Adrenal gland (tissue), 12 donors: ENCODE measurements around the gene ATP5MC3. TPM values are rescaled to one million over a fixed set of nuclear protein-coding genes. Genes with fewer than 3 reads are reported as not detected.

ENCODE experiments used
- DNase-seq, 7 donors: peaks; one replicate each; pipeline ENCODE4 v3.0.0-alpha.2; 2019 to 2020
- H3K27ac ChIP-seq, 5 donors: fragments of 200-600 bp; sonication (generic) in 4 of 5; 1 replicate in 3 of 5; 2 replicates in 2 of 5; pipeline versions ENCODE4 v1.5.1 to v1.8.0; 2016 to 2020; ENCODE audit warnings: mild to moderate bottlenecking in 1 of 5
- H3K27me3 ChIP-seq: fragments of 200-600 bp; 2 replicates; pipeline ENCODE4 v1.8.0; 2021
- H3K36me3 ChIP-seq, 2 donors: fragments of 200-600 bp; replicated peaks in 1 of 2; 1 replicate in 1 of 2; 2 replicates in 1 of 2; pipeline versions ENCODE4 v1.5.1 to v1.8.0; 2018 to 2022
- H3K4me1 ChIP-seq, 2 donors: fragments of 200-600 bp; replicated peaks in 1 of 2; 1 replicate in 1 of 2; 2 replicates in 1 of 2; pipeline versions ENCODE4 v1.5.1 to v1.8.0; 2018 to 2021
- H3K4me3 ChIP-seq, 4 donors: fragments of 200-600 bp; sonication (generic) in 3 of 4; one replicate each; pipeline ENCODE4 v1.5.1; 2016 to 2018
- H3K9me3 ChIP-seq, 3 donors: fragments of 200-600 bp; sonication (generic) in 1 of 3; replicated peaks in 1 of 3; 1 replicate in 2 of 3; 2 replicates in 1 of 3; pipeline versions ENCODE4 v1.5.1 to v1.8.0; 2016 to 2021
- POLR2A ChIP-seq, 2 donors: fragments of 450-650 bp; IDR thresholded peaks; one replicate each; pipeline ENCODE4 v1.6.1; 2017; ENCODE audit warnings: antibody characterized with exemption in 2 of 2, mild to moderate bottlenecking in 2 of 2, moderate library complexity in 1 of 2
- WGBS, 4 donors: extraction: QIAGEN DNeasy Blood & Tissue Kit in 2 of 4; methylation state at CpG; one replicate each; pipeline versions ENCODE4 v1.1.5 to v1.1.7; 2013 to 2017; 5-methylcytosine and 5-hydroxymethylcytosine counted together
- intact Hi-C, 2 donors: fragments of 100-400 bp; cut with DNase I; formaldehyde crosslinking; loops; one replicate each; pipeline versions ENCODE4 v1.14.1 to v1.15.0; 2022 to 2023
- polyA plus RNA-seq, 3 donors: library from polyadenylated mRNA; stranded (reverse); fragments of 200-250 nt in 2 of 3; fragments of 350-450 nt in 1 of 3; fragmentation: Illumina TruSeq in 1 of 3; extraction: RNeasy Lipid Tissue Mini Kit (QIAGEN cat#74804) in 1 of 3; gene quantifications; one replicate each; pipeline ENCODE4 v1.2.3, GENCODE V29; 2013 to 2014
- total RNA-seq, 9 donors: library from RNA; depleted of rRNA in 4 of 9; stranded (reverse); fragments of >200 nt in 4 of 9; fragments of 120-200 nt in 1 of 9; fragmentation: NEBNext Ultra II Directional in 1 of 9; extraction: Animal tissue kit (Norgen Biotek cat#: 25700) in 1 of 9; gene quantifications; one replicate each; pipeline versions ENCODE4 v1.1.0 to v1.2.4, GENCODE V29; 2013 to 2023
- TF ChIP-seq, protein P1 (sequence below), 6 experiments: fragments of 450-650 bp in 4 of 6; fragments of 200-600 bp in 2 of 6; sonication (generic) in 1 of 6; IDR thresholded peaks; 1 replicate in 5 of 6; 2 replicates in 1 of 6; pipeline versions ENCODE4 v1.5.1 to v1.8.0; 2016 to 2021; ENCODE audit warnings: antibody characterized with exemption in 6 of 6, mild to moderate bottlenecking in 2 of 6, moderate library complexity in 1 of 6
- donor health status: healthy with polysubstance abuse.
- donor health status: Bipolar disorder and iron deficiency.
- donor health status: DM: yes; HTN: yes; CAD: no.
- donor health status: DM: no; HTN: no; CAD: no.
- donor health status: DM: no; HTN: no; CAD: no.
- donor health status: DM: yes; HTN: yes; CAD: no.

Gene ATP5MC3
- total and polyA plus RNA-seq, 12 donors = 100 to 273 (median 189) TPM

DNA sequence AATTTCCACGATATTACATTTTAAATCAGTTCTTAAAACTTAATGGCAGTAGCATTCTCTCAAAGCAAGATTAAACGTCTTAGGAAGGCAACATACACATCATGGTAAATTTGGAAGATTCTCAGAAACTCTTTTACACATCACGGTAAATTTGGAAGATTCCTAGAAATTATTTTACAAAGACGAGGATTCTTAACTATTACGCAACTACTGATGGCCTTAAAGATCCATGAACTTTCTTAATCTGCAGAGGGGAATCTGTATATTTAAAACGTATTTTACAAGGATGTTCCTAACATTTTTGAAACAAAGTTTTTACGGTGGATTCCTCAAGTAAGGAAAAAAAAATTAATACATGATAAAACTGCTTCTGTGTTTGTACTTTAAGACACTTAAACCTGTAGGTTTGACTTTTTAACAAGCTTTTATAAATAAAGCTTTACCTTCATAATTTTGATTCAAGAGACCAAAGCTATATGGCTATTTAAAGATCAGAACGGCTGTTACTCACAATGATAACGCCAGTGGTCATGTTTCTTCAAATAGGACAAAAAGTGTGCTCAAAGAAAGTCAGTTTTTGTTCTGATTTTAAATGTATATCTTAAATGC, 15.2 kb downstream of the ATP5MC3 start:
- no peaks in the 10 kb centered on the region for H3K27me3 ChIP-seq
- TF ChIP-seq POLR2A (IDR thresholded peaks at IDR 0.05) = no peak
- TF ChIP-seq, protein P1, sequence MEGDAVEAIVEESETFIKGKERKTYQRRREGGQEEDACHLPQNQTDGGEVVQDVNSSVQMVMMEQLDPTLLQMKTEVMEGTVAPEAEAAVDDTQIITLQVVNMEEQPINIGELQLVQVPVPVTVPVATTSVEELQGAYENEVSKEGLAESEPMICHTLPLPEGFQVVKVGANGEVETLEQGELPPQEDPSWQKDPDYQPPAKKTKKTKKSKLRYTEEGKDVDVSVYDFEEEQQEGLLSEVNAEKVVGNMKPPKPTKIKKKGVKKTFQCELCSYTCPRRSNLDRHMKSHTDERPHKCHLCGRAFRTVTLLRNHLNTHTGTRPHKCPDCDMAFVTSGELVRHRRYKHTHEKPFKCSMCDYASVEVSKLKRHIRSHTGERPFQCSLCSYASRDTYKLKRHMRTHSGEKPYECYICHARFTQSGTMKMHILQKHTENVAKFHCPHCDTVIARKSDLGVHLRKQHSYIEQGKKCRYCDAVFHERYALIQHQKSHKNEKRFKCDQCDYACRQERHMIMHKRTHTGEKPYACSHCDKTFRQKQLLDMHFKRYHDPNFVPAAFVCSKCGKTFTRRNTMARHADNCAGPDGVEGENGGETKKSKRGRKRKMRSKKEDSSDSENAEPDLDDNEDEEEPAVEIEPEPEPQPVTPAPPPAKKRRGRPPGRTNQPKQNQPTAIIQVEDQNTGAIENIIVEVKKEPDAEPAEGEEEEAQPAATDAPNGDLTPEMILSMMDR (IDR thresholded peaks at IDR 0.05) = no peak
- DNase-seq = no peak
- WGBS, 4 donors = 34 to 42% (median 37%) methylated on average over 9 of the region's 9 CpGs
- intact Hi-C loops = no loop called here
- H3K36me3 ChIP-seq = no peaks in the 10 kb centered on the region
- peaks cover 9 to 26% of the 10 kb centered on the region in 2 donors for H3K4me1 ChIP-seq
- no peaks in the 10 kb centered on the region for H3K9me3 ChIP-seq
- H3K27ac ChIP-seq = peak overlapping the region in 1 of 5 donors; percentile 98
- H3K4me3 ChIP-seq = peak overlapping the region in 2 of 4 donors; percentile 71 to 82

DNA sequence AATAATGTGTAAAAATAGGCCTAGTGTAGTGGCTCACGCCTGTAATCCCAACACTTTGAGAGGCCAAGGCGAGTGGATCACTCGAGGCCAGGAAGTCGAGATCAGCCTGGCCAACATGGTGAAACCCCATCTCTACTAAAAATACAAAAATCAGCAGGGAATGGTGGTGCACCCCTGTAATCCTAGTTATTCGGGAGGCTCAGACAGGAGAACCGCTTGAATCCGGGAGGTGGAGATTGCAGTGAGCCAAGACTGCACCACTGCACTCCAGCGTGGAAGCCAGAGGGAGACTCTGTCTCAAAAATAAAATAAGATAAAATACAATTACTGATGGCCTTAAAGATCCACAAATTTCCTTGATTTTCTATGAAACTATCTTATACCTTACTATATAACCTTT, 17.3 kb downstream of the ATP5MC3 start:
- WGBS, 4 donors = 90 to 95% (median 92%) methylated on average over 8 of the region's 8 CpGs
- no peak for DNase-seq
- peaks cover 9 to 20% of the 10 kb centered on the region in 2 donors for H3K4me1 ChIP-seq
- no peak overlapping the region for H3K4me3 ChIP-seq
- no peak overlapping the region for H3K27ac ChIP-seq
- intact Hi-C loops = no loop called here
- H3K27me3 ChIP-seq = no peaks in the 10 kb centered on the region
- H3K36me3 ChIP-seq = no peaks in the 10 kb centered on the region
- TF ChIP-seq POLR2A (IDR thresholded peaks at IDR 0.05) = no peak
- TF ChIP-seq, protein P1 (IDR thresholded peaks at IDR 0.05) = no peak
- H3K9me3 ChIP-seq = no peaks in the 10 kb centered on the region

GRCh38 chr2:175158894-175159293, 22.6 kb downstream of the ATP5MC3 start:
- WGBS, 4 donors = 71 to 82% (median 78%) methylated on average over 4 of the region's 4 CpGs
- DNase-seq = no peak
- no peak for TF ChIP-seq POLR2A (IDR thresholded peaks at IDR 0.05)
- TF ChIP-seq, protein P1 (IDR thresholded peaks at IDR 0.05) = no peak
- no peak overlapping the region for H3K4me3 ChIP-seq
- peaks cover 0 to 3% of the 10 kb centered on the region in 2 donors for H3K4me1 ChIP-seq
- H3K27ac ChIP-seq = no peak overlapping the region
- H3K27me3 ChIP-seq = no peaks in the 10 kb centered on the region
- H3K9me3 ChIP-seq = no peaks in the 10 kb centered on the region
- intact Hi-C loops = no loop called here
- H3K36me3 ChIP-seq = no peaks in the 10 kb centered on the region

DNA sequence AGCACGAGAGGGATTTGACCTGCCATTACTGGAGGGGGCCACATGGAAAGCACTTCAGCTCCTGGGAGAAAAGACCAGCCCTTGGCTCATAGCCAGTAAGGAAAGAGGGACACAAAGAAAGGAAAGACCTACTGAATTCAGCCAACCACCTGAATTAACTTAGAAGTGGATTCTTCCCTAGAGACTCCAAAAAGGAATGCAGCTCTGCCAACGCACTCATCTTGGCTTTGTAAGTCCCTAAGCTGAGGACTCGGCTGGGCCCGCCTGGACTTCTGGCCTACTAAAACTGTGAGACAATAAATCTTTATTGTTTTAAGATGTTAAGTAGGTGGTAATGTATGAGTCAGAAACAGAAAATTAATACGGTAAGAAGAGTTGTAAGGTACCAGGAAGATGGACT, 25.0 kb downstream of the ATP5MC3 start:
- peaks cover 0 to 13% of the 10 kb centered on the region in 2 donors for H3K4me1 ChIP-seq
- TF ChIP-seq, protein P1 (IDR thresholded peaks at IDR 0.05) = no peak
- TF ChIP-seq POLR2A (IDR thresholded peaks at IDR 0.05) = no peak
- 83 to 90% (median 89%) methylated on average over 5 of the region's 5 CpGs for WGBS, 4 donors
- intact Hi-C loops = no loop called here
- H3K4me3 ChIP-seq = no peak overlapping the region
- no peak for DNase-seq
- no peaks in the 10 kb centered on the region for H3K9me3 ChIP-seq
- no peaks in the 10 kb centered on the region for H3K36me3 ChIP-seq
- H3K27me3 ChIP-seq = no peaks in the 10 kb centered on the region
- no peak overlapping the region for H3K27ac ChIP-seq
